Measurements from ENCODE around the gene CACNA2D1.

- TF ChIP-seq RARB (CRISPR knock-in tag; IDR thresholded peaks at IDR 0.05) (no peak), ZFP3 (CRISPR knock-in tag; IDR thresholded peaks at IDR 0.05) (no peak), ISL1 (CRISPR knock-in tag; IDR thresholded peaks at IDR 0.05) (no peak), TOX (CRISPR knock-in tag; IDR thresholded peaks at IDR 0.05; ENCODE audit: borderline replicate concordance) (no peak), PATZ1 (CRISPR knock-in tag; IDR thresholded peaks at IDR 0.05; ENCODE audit: borderline replicate concordance) (no peak), ZC3H10 (CRISPR knock-in tag; IDR thresholded peaks at IDR 0.05) (no peak), ZFP30 (CRISPR knock-in tag; IDR thresholded peaks at IDR 0.05) (no peak), ESRRG (CRISPR knock-in tag; IDR thresholded peaks at IDR 0.05) (no peak), ZNF70 (CRISPR knock-in tag; IDR thresholded peaks at IDR 0.05) (no peak), ZNF8 (CRISPR knock-in tag; IDR thresholded peaks at IDR 0.05) (no peak)
Measured at GRCh38 chr7:82291931-82292330, 151.6 kb downstream of the CACNA2D1 start.

All from SK-N-SH treated with all-trans-retinoic acid at 6 μM for 48 hours (cell line).